IgD-negative memory B cell (primary cell): Measurements from ENCODE around the gene RNU11. TPM values are rescaled to one million over a fixed set of nuclear protein-coding genes. Genes with fewer than 3 reads are reported as not detected.
A peak's percentile ranks its signal among the peaks of the same experiment; 100 is the strongest.
"Not testable (repeated sequence)": the region's sequence is repeated elsewhere in the genome, so short reads cannot be mapped to it uniquely, and the experiment has no call there.

Experiments used
- H3K27ac Mint-ChIP-seq, 3 donors: one replicate each; pipeline ENCODE4 v1.8.0; 2020 to 2022; ENCODE audit warnings: mild to moderate bottlenecking in 3 of 3, mixed read lengths in 3 of 3, moderate library complexity in 1 of 3
- H3K27me3 Mint-ChIP-seq: one replicate; pipeline ENCODE4 v1.8.0; 2021; ENCODE audit warnings: mixed read lengths
- H3K36me3 Mint-ChIP-seq: one replicate; pipeline ENCODE4 v1.8.0; 2020; ENCODE audit warnings: mild to moderate bottlenecking, mixed read lengths
- H3K4me1 Mint-ChIP-seq, 3 donors: one replicate each; pipeline ENCODE4 v1.8.0; 2020 to 2022; ENCODE audit warnings: mixed read lengths in 3 of 3, mild to moderate bottlenecking in 1 of 3
- H3K4me3 Mint-ChIP-seq, 4 donors: one replicate each; pipeline ENCODE4 v1.8.0; 2020 to 2022; ENCODE audit warnings: mild to moderate bottlenecking in 4 of 4, mixed read lengths in 4 of 4, moderate library complexity in 3 of 4
- H3K9me3 Mint-ChIP-seq, 3 donors: one replicate each; pipeline ENCODE4 v1.8.0; 2020 to 2021; ENCODE audit warnings: mixed read lengths in 3 of 3, mild to moderate bottlenecking in 1 of 3
- polyA plus RNA-seq: library from polyadenylated mRNA; unstranded; fragments of 300-500 nt; fragmentation: Illumina TruSeq; gene quantifications from one replicate; pipeline ENCODE4 v1.2.3, GENCODE V29; 2021

The RNU11 gene
- polyA plus RNA-seq, 1 donor from 2014 or later = not detected

GRCh38 chr1:28646040-28646439, 2.4 kb upstream of the RNU11 start:
- Mint-ChIP-seq H3K4me3 (no peak overlapping the region), H3K36me3 (no peaks in the 10 kb centered on the region), H3K4me1 (peaks cover 21 to 41% (median 29%) of the 10 kb centered on the region in 3 donors)

GRCh38 chr1:28648008-28648473, 359 bp upstream of the RNU11 start:
- Mint-ChIP-seq H3K4me3 (peak overlapping the region; percentile 84 to 92 (median 88)), H3K9me3 (no peaks in the 10 kb centered on the region), H3K27me3 (no peaks in the 10 kb centered on the region), H3K27ac (peak overlapping the region; percentile 100), H3K36me3 (no peaks in the 10 kb centered on the region), H3K4me1 (peaks cover 16 to 29% (median 17%) of the 10 kb centered on the region in 3 donors)

More at GRCh38 chr1:28646040-28646439, 2.4 kb upstream of the RNU11 start:
- H3K9me3 Mint-ChIP-seq = no peaks in the 10 kb centered on the region
- H3K27me3 Mint-ChIP-seq = no peaks in the 10 kb centered on the region
- H3K27ac Mint-ChIP-seq = peak overlapping the region in 1 of 3 donors; percentile 66

- not testable (repeated sequence) for H3K9me3 Mint-ChIP-seq, H3K4me1 Mint-ChIP-seq, H3K27me3 Mint-ChIP-seq, H3K27ac Mint-ChIP-seq, H3K4me3 Mint-ChIP-seq, H3K36me3 Mint-ChIP-seq
Observed at GRCh38 chr1:28653063-28653462, 4.7 kb downstream of the RNU11 start.

GRCh38 chr1:28653870-28654269, 5.5 kb downstream of the RNU11 start:
- H3K4me1 Mint-ChIP-seq, H3K36me3 Mint-ChIP-seq, H3K9me3 Mint-ChIP-seq, H3K4me3 Mint-ChIP-seq, H3K27me3 Mint-ChIP-seq: not testable (repeated sequence)
- H3K27ac Mint-ChIP-seq = peak overlapping the region in 1 of 3 donors; percentile 58

DNA sequence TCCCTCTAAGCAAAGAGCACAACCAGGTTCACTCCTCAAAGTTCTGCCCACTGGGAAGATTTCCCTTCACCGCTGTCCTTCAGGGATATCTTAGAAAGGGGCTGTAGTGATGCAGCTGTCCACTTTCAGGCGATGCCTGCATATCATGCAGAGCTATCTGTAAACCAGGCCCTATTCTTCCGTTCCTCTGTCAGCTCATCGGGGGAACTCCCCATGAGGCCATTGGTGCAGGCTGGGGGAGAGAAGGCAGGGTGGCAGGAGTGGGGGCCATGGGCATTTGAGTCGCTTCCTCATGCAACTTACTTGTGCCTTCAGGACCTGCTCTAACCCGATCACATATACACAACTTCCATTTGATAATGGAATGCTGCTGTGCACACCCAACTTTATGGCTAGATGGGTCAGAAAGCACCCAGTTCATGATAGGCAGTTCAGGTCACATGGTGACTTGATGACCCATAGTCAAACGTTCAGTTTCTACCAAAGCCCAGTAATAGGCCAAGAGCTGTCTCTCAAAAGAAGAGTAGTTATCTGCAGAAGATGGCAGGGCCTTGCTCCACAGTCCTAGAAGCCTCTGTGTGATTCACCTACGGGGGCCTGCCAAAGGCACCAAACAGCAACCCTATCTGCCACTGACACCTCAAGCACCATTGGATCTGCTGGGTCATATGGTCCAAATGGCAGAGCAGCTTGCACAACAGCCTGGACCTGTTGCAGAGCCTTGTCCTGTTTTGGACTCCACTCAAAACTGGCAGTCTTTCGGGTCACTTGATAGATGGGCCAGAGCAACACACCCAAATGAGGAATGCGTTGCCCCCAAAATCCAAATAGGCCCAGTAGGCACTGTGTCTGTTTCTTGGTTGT, 7.3 kb downstream of the RNU11 start:
- not testable (repeated sequence) for H3K27ac Mint-ChIP-seq, H3K27me3 Mint-ChIP-seq, H3K4me1 Mint-ChIP-seq, H3K9me3 Mint-ChIP-seq, H3K36me3 Mint-ChIP-seq
- H3K4me3 Mint-ChIP-seq = peak overlapping the region in 1 of 4 donors; percentile 13

GRCh38 chr1:28656335-28656734, 7.9 kb downstream of the RNU11 start:
- Mint-ChIP-seq H3K27ac (no peak overlapping the region), H3K36me3 (no peaks in the 10 kb centered on the region), H3K4me3 (no peak overlapping the region), H3K27me3 (no peaks in the 10 kb centered on the region), H3K9me3 (no peaks in the 10 kb centered on the region), H3K4me1 (peaks cover 0 to 2% (median 0%) of the 10 kb centered on the region in 3 donors)

- Mint-ChIP-seq H3K36me3 (no peaks in the 10 kb centered on the region), H3K27ac (no peak overlapping the region), H3K4me3 (no peak overlapping the region), H3K9me3 (no peaks in the 10 kb centered on the region), H3K27me3 (no peaks in the 10 kb centered on the region), H3K4me1 (peaks cover 4 to 6% (median 6%) of the 10 kb centered on the region in 3 donors)
Observed at GRCh38 chr1:28663871-28664470, 15.6 kb downstream of the RNU11 start.

DNA sequence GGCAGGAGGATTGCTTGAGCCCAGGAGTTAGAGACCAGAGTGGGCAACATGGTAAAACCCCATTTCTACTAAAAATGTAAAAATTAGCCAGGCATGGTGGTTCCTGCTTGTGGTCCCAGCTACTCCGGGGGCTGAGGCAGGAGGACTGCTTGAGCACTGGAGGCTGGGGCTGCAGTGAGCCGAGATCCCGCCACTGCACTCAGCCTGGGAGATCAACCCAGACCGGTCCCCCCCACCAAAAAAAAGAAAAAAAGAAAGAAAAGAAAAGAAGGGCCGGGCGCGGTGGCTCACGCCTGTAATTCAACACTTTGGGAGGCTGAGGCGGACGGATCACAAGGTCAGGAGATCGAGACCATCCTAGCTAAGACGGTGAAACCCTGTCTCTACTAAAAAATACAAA, 18.4 kb downstream of the RNU11 start:
- H3K4me1 Mint-ChIP-seq = peaks cover 6 to 16% (median 10%) of the 10 kb centered on the region in 3 donors
- no peaks in the 10 kb centered on the region for H3K9me3 Mint-ChIP-seq
- H3K36me3 Mint-ChIP-seq = no peaks in the 10 kb centered on the region
- no peaks in the 10 kb centered on the region for H3K27me3 Mint-ChIP-seq
- H3K27ac Mint-ChIP-seq = peak overlapping the region in 1 of 3 donors; percentile 78
- peak overlapping the region in 2 of 4 donors; percentile 27 to 74 for H3K4me3 Mint-ChIP-seq

GRCh38 chr1:28668191-28668955, 20.0 kb downstream of the RNU11 start, which contains the start of gene GMEB1:
Gene GMEB1 (plus strand): TSS chr1:28668784. CDS start chr1:28683613, 14,829 bp downstream.
- peak within 1 kb of the TSS; percentile 97 to 100 (median 99) for H3K27ac Mint-ChIP-seq
- peak within 1 kb of the TSS; percentile 95 to 99 (median 96) for H3K4me3 Mint-ChIP-seq
- H3K4me1 Mint-ChIP-seq = peaks cover 8 to 16% (median 10%) of the 10 kb centered on the region in 3 donors
- H3K27me3 Mint-ChIP-seq = no peaks in the 10 kb centered on the region
- H3K36me3 Mint-ChIP-seq = peaks cover 1% of the 10 kb centered on the region
- H3K9me3 Mint-ChIP-seq = no peaks in the 10 kb centered on the region

- Mint-ChIP-seq H3K27me3 (no peaks in the 10 kb centered on the region), H3K4me3 (peak overlapping the region; percentile 95 to 99 (median 96)), H3K4me1 (peaks cover 8 to 16% (median 10%) of the 10 kb centered on the region in 3 donors), H3K36me3 (peaks cover 1% of the 10 kb centered on the region), H3K27ac (peak overlapping the region; percentile 97 to 100 (median 99)), H3K9me3 (no peaks in the 10 kb centered on the region)
Observed at GRCh38 chr1:28668956-28669723, 20.7 kb downstream of the RNU11 start.

DNA sequence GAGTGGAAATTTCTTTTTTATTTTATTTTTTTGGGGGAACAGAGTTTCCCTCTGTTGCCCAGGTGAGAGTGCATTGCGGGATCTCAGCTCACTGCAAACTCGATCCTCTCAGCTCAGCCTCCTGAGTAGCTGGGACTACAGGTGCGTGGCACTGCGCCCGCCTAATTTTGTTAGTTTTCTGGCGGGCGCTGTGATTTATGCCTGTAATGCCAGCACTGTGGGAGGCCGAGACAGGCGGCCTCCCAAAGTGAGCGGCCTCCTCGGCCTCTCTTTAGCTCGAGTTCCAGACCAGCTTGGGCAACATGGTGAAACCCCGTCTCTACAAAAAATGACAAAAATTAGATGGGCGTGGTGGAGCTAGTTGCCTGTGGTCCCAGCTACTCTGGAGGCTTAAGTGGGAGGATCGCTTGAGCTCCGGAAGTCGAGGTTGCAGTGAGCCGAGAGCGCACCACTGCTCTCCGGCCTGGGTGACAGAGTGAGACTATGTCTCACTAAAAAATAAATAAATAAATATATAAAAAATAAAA, 22.9 kb downstream of the RNU11 start:
- Mint-ChIP-seq H3K4me3 (peak overlapping the region in 1 of 4 donors; percentile 81), H3K27me3 (no peaks in the 10 kb centered on the region), H3K9me3 (no peaks in the 10 kb centered on the region), H3K36me3 (peaks cover 1% of the 10 kb centered on the region), H3K27ac (no peak overlapping the region), H3K4me1 (peaks cover 8 to 22% (median 8%) of the 10 kb centered on the region in 3 donors)

GRCh38 chr1:28672971-28673370, 24.6 kb downstream of the RNU11 start:
- H3K36me3 Mint-ChIP-seq, H3K9me3 Mint-ChIP-seq, H3K27me3 Mint-ChIP-seq: not testable (repeated sequence)
- peak overlapping the region in 1 of 4 donors; percentile 14 for H3K4me3 Mint-ChIP-seq
- H3K4me1 Mint-ChIP-seq = peaks cover 7 to 21% (median 8%) of the 10 kb centered on the region in 3 donors
- H3K27ac Mint-ChIP-seq = peak overlapping the region in 1 of 3 donors; percentile 50

DNA sequence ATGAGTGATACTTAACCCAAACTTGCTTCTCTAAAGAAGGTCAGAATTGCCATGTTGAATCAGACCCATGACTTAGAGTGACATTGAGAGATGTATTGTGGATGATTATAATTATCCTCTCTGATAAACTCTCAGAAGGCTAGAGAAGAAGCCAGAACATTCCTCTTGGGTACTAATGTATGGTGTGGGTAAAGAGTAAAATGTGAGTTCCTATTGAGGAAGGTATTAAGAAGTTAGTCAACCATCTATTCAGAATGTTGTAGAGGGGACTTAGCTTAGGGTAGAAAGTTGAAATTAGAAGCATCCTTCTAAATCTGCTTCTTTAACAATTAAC, 27.5 kb downstream of the RNU11 start:
- Mint-ChIP-seq H3K9me3 (no peaks in the 10 kb centered on the region), H3K27ac (no peak overlapping the region), H3K4me3 (no peak overlapping the region), H3K36me3 (peaks cover 1% of the 10 kb centered on the region), H3K4me1 (peaks cover under 1 to 7% (median 3%) of the 10 kb centered on the region in 3 donors), H3K27me3 (no peaks in the 10 kb centered on the region)

- no peak overlapping the region for H3K27ac Mint-ChIP-seq
- peaks cover 0 to 6% (median 3%) of the 10 kb centered on the region in 3 donors for H3K4me1 Mint-ChIP-seq
- H3K4me3 Mint-ChIP-seq = no peak overlapping the region
- no peaks in the 10 kb centered on the region for H3K27me3 Mint-ChIP-seq
- H3K9me3 Mint-ChIP-seq = no peaks in the 10 kb centered on the region
- H3K36me3 Mint-ChIP-seq = no peaks in the 10 kb centered on the region
Observed at GRCh38 chr1:28680151-28680550, 31.8 kb downstream of the RNU11 start.
